Stomach smooth muscle (tissue), 2 donors: Measurements from ENCODE around the gene TMEM272.
A peak's percentile ranks its signal among the peaks of the same experiment; 100 is the strongest.

Source experiments
- H3K27ac ChIP-seq: one replicate; pipeline ENCODE4 v1.7.0; 2013; ENCODE audit warnings: mild to moderate bottlenecking, low read length, inconsistent platforms
- H3K27me3 ChIP-seq, 2 donors: one replicate each; pipeline ENCODE4 v1.7.0; 2013; ENCODE audit warnings: low read length in 2 of 2; ENCODE audit not compliant: insufficient read depth in 2 of 2, control insufficient read depth in 1 of 2
- H3K36me3 ChIP-seq, 2 donors: one replicate each; pipeline ENCODE4 v1.7.0; 2013; ENCODE audit warnings: low read length in 2 of 2; ENCODE audit not compliant: control insufficient read depth in 2 of 2, insufficient read depth in 2 of 2
- H3K4me1 ChIP-seq: one replicate; pipeline ENCODE4 v1.7.0; 2013; ENCODE audit warnings: low read length; ENCODE audit not compliant: control insufficient read depth, insufficient read depth
- H3K4me3 ChIP-seq, 2 donors: one replicate each; pipeline ENCODE4 v1.7.0; 2013; ENCODE audit warnings: low read length in 2 of 2
- H3K9ac ChIP-seq, 2 donors: one replicate each; pipeline ENCODE4 v1.7.0; 2013; ENCODE audit warnings: low read length in 2 of 2, mild to moderate bottlenecking in 1 of 2
- H3K9me3 ChIP-seq, 2 donors: one replicate each; pipeline ENCODE4 v1.7.0; 2013; ENCODE audit warnings: low read length in 2 of 2; ENCODE audit not compliant: control insufficient read depth in 2 of 2
- donor health status: healthy.
- donor health status: Pancreatic carcinoma.

TMEM272 gene

DNA sequence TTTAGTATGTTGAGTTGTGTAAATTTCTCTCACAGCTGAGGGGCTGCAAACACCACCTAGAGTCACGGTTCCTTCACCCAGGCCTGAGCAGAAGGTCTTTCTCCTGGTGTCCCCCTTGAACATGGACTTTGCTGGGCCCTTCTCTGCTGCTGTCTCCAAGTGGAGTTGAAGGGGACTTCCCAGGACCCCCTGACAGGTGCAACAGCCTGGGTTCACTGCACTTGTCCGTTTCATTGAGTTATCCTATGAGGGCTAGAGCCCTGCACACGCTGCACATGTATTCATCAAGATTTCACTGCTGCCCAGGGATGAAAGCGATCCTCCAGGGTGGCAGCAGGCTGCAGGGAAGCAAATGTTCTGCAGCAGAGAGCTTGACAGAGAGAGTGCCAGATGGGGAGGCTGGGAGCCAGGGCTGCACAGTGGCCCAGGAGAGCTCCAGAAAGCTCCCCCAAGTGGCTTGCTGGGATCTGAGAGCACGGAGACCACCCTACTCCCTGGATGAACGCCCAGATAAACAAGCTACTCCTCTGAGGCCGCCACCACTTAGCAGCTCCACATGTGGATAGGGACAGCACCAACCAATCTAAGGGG lies 10.3 kb downstream of the TMEM272 start:
- Histone ChIP-seq H3K9ac (no peak overlapping the region), H3K36me3 (no peaks in the 10 kb centered on the region), H3K27me3 (no peaks in the 10 kb centered on the region), H3K9me3 (no peaks in the 10 kb centered on the region), H3K4me1 (peaks cover 5% of the 10 kb centered on the region), H3K27ac (no peak overlapping the region), H3K4me3 (no peak overlapping the region)

DNA sequence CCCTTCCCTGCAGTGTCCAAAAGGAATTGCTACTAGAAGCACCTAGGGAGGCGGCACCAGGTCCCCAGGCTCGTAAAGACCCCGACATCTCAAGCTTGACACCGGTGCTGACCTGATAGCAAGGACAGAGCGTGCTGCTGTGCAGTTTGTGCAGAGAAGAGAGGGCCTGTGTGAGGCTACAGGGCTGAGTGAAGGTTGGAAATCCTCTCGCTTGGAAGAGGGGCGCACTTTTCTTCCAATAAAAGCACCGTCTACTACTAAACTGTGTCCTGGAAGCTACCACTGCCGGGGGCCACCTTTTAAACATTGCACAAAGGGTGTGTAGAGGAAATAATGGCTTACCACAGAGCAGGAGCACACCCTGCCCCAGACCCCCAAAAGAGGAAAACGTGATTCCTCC lies 11.0 kb downstream of the TMEM272 start:
- H3K4me1 ChIP-seq, result peaks cover 5% of the 10 kb centered on the region
- H3K9me3 ChIP-seq, result no peaks in the 10 kb centered on the region
- no peak overlapping the region for H3K9ac ChIP-seq
- H3K4me3 ChIP-seq, result no peak overlapping the region
- no peak overlapping the region for H3K27ac ChIP-seq
- no peaks in the 10 kb centered on the region for H3K27me3 ChIP-seq
- no peaks in the 10 kb centered on the region for H3K36me3 ChIP-seq

DNA sequence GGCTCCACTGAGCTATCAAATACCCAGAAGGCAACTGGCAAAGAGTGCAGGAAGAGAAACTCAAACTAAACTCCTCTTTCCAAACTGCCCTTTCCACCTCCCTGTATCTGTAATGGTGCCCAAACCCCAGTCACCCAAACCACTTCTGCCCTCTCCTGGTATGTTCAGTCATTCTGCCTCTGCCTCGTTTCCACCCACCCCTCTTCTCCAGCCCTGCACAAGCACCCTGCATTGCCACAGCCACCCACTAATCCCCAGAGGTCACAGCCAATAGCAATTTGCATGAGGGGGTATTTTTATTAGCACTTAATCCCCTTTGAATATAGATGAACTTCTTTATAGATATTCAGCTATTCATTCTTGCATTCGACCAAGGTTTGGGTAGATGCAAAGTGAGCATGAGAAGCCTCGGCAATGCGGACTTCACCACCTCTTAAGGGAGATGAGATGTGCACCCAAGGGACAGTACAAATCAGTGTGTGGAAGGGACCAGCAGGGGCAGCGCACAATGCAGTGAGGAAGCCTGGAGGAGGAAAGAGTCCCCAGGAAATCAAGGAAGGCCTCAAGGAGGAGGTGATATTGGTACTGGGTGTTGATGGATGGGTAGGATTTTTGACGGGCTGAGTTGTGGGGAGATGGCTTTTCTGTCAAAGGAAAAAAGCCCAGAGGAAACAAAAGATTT lies 12.4 kb downstream of the TMEM272 start:
- Histone ChIP-seq H3K4me3 (no peak overlapping the region), H3K9ac (no peak overlapping the region), H3K36me3 (no peaks in the 10 kb centered on the region), H3K27ac (no peak overlapping the region), H3K9me3 (no peaks in the 10 kb centered on the region), H3K27me3 (no peaks in the 10 kb centered on the region), H3K4me1 (peaks cover 5% of the 10 kb centered on the region)

GRCh38 chr13:51831519-51831918 lies 13.5 kb downstream of the TMEM272 start:
- Histone ChIP-seq H3K9me3 (no peaks in the 10 kb centered on the region), H3K27me3 (no peaks in the 10 kb centered on the region), H3K27ac (no peak overlapping the region), H3K4me1 (peaks cover 14% of the 10 kb centered on the region), H3K9ac (no peak overlapping the region), H3K36me3 (no peaks in the 10 kb centered on the region), H3K4me3 (no peak overlapping the region)

- H3K4me3 ChIP-seq, result no peak overlapping the region
- peaks cover 32% of the 10 kb centered on the region for H3K4me1 ChIP-seq
- no peak overlapping the region for H3K9ac ChIP-seq
- H3K27me3 ChIP-seq, result no peaks in the 10 kb centered on the region
- no peak overlapping the region for H3K27ac ChIP-seq
- H3K9me3 ChIP-seq, result no peaks in the 10 kb centered on the region
- no peaks in the 10 kb centered on the region for H3K36me3 ChIP-seq
These were observed 15.4 kb downstream of the TMEM272 start for GRCh38 chr13:51829568-51829899.

DNA sequence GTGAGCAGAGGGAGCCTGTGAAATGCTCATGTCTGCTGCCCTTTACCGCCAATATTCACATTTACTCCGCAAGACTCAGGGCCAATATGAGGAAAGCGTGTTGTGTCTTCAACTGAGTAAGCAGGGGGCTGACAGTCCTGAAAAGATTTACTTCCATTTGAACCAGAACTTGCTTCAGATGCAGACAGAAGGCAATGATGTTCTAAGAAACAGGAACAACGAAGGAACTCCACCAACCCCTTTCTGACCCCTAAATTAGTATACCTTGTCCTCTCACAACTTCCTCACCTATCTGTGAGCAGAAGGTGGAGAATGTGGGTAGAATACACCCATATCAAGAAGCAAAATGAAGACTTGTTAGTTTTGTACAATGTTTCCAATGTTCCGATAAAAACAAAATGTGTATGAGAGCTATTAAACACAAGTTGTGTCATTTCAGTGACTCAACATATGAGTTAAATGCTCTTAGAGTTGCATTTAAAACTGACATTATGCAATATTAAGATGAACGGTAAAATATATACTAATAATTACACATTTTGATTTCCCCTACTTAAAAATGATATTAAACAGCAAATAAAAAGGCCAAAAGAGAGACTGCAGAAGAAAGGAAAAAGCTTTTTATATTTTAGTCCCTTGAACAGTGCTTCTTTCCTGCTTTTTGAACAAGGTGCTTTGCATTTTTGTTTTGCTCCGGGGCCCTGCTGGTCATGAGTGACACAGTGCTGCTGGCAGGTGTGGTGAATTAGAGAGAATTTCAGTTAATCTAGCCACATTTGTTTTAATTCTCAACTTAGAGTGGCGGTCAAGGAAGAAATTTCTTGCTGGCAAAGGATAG lies 16.0 kb downstream of the TMEM272 start:
- H3K36me3 ChIP-seq, result no peaks in the 10 kb centered on the region
- H3K27ac ChIP-seq, result no peak overlapping the region
- no peak overlapping the region for H3K4me3 ChIP-seq
- no peaks in the 10 kb centered on the region for H3K27me3 ChIP-seq
- no peaks in the 10 kb centered on the region for H3K9me3 ChIP-seq
- H3K4me1 ChIP-seq, result peaks cover 32% of the 10 kb centered on the region
- H3K9ac ChIP-seq, result no peak overlapping the region

DNA sequence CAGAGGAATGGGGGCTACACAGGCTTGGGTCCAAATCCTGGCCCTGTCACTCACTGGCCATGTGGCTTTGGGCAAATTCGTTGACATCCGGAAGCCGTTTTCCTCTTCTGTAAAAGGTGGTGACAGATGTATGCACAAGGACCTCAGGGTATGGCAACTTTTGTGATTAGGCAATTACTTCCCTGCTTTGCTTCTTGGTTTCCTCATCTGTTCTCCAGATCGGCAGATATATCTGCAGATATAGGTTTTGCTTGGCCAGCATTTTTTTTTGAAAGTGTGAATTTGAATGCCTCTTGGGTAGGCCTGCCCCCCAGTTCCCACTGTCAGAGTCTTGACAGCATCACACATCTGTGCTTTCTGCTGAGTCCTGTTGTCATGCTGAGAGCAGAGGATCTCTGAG lies 17.7 kb downstream of the TMEM272 start:
- H3K4me3 ChIP-seq, result no peak overlapping the region
- H3K4me1 ChIP-seq, result peaks cover 28% of the 10 kb centered on the region
- H3K27me3 ChIP-seq, result no peaks in the 10 kb centered on the region
- no peaks in the 10 kb centered on the region for H3K9me3 ChIP-seq
- H3K9ac ChIP-seq, result no peak overlapping the region
- H3K36me3 ChIP-seq, result no peaks in the 10 kb centered on the region
- H3K27ac ChIP-seq, result peak overlapping the region; percentile 58

DNA sequence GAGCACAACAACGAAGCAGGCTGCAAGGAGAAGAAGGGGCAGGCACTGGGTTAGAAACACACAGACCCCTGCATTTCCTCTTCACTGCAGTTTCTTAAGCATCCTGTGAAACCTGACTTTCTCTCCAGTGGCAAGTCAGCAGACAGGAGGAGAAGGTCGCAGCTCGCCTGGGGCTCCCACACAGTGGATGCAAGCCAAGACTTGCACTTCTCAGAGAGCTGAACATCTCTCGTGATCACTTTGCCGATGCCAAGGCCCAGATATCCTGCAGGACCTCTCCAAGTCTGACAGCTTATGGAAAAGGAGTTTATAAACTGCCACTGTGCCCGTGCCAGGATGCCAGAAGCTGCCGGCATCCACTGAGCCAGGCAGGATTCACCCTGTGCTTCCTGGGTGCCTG lies 18.4 kb downstream of the TMEM272 start:
- Histone ChIP-seq H3K4me1 (peaks cover 27% of the 10 kb centered on the region), H3K36me3 (no peaks in the 10 kb centered on the region), H3K9me3 (no peaks in the 10 kb centered on the region), H3K27me3 (no peaks in the 10 kb centered on the region), H3K9ac (peak overlapping the region in 1 of 2 donors; percentile 4), H3K27ac (peak overlapping the region; percentile 58), H3K4me3 (peak overlapping the region; percentile 5 to 47)

GRCh38 chr13:51825681-51826254 lies 19.2 kb downstream of the TMEM272 start:
- Histone ChIP-seq H3K9me3 (no peaks in the 10 kb centered on the region), H3K27ac (peak overlapping the region; percentile 37), H3K4me3 (no peak overlapping the region), H3K4me1 (peaks cover 27% of the 10 kb centered on the region), H3K36me3 (no peaks in the 10 kb centered on the region), H3K9ac (no peak overlapping the region), H3K27me3 (no peaks in the 10 kb centered on the region)

DNA sequence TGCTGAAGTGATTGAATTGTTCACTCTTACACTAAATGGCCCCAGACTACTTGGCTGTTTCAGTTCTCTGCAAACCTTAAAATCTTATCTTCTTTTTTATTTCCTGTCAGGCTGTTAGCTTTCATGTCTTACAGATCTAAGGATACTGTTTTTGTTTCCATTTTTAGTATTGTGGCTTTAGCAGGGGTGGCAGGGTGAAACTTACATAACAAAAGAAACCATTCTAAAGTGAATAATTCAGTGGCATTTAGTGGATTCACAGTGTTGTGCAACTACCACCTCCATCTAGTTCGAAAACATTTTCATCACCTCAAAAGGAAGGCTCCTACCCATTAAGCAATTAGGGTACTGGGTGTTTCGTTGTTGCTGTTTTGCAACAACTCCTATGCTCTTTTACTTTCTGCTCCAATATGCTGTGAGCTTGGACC lies 19.8 kb downstream of the TMEM272 start:
- Histone ChIP-seq H3K36me3 (no peaks in the 10 kb centered on the region), H3K27me3 (no peaks in the 10 kb centered on the region), H3K9ac (no peak overlapping the region), H3K4me1 (peaks cover 27% of the 10 kb centered on the region), H3K27ac (peak overlapping the region; percentile 37), H3K9me3 (no peaks in the 10 kb centered on the region), H3K4me3 (no peak overlapping the region)
